ENCODE data around the gene HSPB2. TPM values are rescaled to one million over a fixed set of nuclear protein-coding genes. Genes with fewer than 3 reads are reported as not detected.

HSPB2 gene
- total and polyA plus RNA-seq, 10 of the 15 experiments (the other 5 are each of a cell fraction or from before 2014, with no cell fraction given), result not detected

DNA sequence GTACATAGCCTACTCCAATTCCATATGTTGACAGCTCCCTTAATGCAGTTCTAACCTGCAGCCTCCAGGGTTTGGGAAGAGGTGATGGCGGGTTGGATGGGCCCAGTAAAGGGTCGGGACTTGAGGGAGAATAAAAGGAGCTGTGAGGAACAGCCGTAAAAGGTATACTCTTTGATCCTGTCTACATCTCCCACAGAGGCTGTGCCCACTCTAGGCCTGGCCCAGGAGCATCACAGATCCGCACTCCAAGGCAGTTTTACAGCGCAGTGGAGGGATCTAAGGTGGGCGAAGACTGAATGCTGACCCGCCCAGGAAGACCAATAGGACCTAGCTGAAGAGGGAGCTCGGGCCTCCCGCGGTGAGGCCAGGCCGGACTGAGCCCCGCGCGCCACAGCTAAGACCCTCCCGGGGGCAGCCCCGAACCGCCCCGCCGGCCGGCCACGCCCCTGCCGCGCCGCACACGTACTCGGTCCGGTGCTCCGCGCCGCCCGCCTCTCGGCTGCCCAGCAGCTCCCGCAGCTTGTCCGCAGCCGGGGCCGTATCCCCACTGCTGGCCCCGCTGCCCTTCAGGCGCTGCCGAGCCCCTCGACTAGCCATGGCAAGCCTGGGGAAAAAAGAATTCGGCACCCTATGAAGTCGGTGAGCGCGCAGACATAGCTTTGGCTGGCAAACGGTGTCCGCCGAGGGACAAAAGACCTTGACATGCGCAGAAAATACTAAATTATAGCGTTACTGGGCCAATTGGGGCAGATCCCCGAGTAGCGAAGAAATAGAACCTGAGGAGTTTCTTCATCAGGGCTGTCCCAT is 41.4 kb upstream of the HSPB2 start, which contains the start of gene ALG9 (continued):
- TF ChIP-seq ZZZ3 (IDR thresholded peaks at IDR 0.05; ENCODE audit: control insufficient read depth, insufficient read length, low read depth) (no peak), ATF7 (IDR thresholded peaks at IDR 0.05; ENCODE audit: low read depth) (no peak), JUND (IDR thresholded peaks at IDR 0.05; ENCODE audit: low read depth, low read length) (no peak), IRF5 (IDR thresholded peaks at IDR 0.05; ENCODE audit: borderline replicate concordance) (no peak), RBBP5 (conservative IDR thresholded peaks at IDR 0.05) (no peak), SREBF2 (IDR thresholded peaks at IDR 0.05; ENCODE audit: low read length) (no peak), SMARCA5 (IDR thresholded peaks at IDR 0.05) (peak; percentile 73; the same call in 1 of the 2 replicates), TCF12 (IDR thresholded peaks at IDR 0.05; ENCODE audit: low read depth, low read length) (no peak), RELA (IDR thresholded peaks at IDR 0.05; ENCODE audit: borderline replicate concordance, partially characterized antibody) (peak; percentile 75), BCL3 (IDR thresholded peaks at IDR 0.05; ENCODE audit: borderline replicate concordance, insufficient read depth, low read depth, low read length, poor library complexity, severe bottlenecking) (no peak), CREB1 (IDR thresholded peaks at IDR 0.05; ENCODE audit: low read depth) (peak; percentile 58; the same call in 1 of the 2 replicates), EED (IDR thresholded peaks at IDR 0.05; ENCODE audit: low read depth) (no peak; the same call in 1 of the 2 replicates), SIX5 (IDR thresholded peaks at IDR 0.05; ENCODE audit: low read depth, low read length, severe bottlenecking) (peak; percentile 32), HDAC2 (IDR thresholded peaks at IDR 0.05) (no peak), CHD2 (IDR thresholded peaks at IDR 0.05; ENCODE audit: borderline replicate concordance, low read depth, low read length) (no peak), ETV6 (conservative IDR thresholded peaks at IDR 0.05 in 1 of 2, IDR thresholded peaks at IDR 0.05 in 1 of 2; ENCODE audit: borderline replicate concordance in 1 of 2, low read depth in 1 of 2) (no peak), ZNF24 (IDR thresholded peaks at IDR 0.05) (peak; percentile 72; the same call in 1 of the 2 replicates), CUX1 (IDR thresholded peaks at IDR 0.05; ENCODE audit: insufficient replicate concordance, low read depth, low read length) (no peak), IKZF1 (conservative IDR thresholded peaks at IDR 0.05) (peak; percentile 70), RUNX3 (IDR thresholded peaks at IDR 0.05; ENCODE audit: low read length) (peak; percentile 2; the same call in 1 of the 2 replicates), KAT2A (conservative IDR thresholded peaks at IDR 0.05; ENCODE audit: control insufficient read depth, low read depth, low read length) (no peak), BACH1 (IDR thresholded peaks at IDR 0.05; ENCODE audit: borderline replicate concordance) (peak; percentile 83), ESRRA (IDR thresholded peaks at IDR 0.05; ENCODE audit: low read length) (no peak), BCL11A (IDR thresholded peaks at IDR 0.05; ENCODE audit: low read depth, low read length) (no peak)
